ENCODE measurements around the gene PRKCSH.
A peak's percentile ranks its signal among the peaks of the same experiment; 100 is the strongest.
"Not testable (repeated sequence)": the region's sequence is repeated elsewhere in the genome, so short reads cannot be mapped to it uniquely, and the experiment has no call there.

Gene PRKCSH

DNA sequence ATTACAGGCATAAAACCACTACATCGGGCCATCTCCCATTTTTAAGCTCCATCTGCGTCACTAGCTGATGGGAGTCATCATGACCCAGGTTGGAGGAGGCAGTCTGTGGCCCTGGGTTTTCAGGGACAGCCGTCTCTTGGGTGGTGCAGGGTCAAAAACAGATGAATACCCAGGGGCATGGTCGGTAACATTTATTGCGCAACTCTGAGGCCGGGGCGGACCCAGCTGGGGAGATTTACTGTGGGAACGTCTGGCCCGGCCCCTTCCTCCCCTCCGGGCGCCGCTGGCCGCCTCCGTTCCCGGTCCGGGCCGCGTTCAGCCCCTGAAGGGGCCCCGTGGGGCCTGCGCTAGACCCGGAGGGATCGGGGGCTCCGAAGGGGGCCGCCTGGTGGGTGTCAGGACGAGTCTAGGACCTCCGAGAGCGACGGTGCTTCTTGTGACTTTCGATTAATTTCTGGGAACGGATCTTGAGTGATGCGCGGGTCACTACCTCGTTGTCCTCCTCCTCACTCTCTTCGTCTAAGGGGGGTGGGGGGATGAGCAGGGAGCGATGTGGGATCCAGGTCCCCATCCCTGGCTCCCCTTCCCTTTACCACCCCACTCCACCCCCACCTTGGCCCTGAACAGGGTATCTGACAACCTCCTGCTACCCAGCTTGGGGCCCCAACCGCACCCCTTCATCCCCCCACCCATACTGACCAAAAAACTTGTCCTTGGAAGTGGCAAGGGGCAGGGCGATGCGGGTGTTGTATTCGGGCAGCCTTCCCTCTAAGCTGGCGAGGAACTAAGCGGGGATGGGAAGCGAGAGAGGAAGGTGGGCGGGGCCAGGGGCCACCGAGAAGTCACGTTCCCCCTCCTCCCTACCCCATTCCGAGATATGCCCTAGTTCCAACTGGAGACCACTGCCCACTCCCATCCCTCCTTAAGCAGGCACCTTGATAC is 14.7 kb upstream of the PRKCSH start:
- DNase-seq = peak; percentile 50

DNA sequence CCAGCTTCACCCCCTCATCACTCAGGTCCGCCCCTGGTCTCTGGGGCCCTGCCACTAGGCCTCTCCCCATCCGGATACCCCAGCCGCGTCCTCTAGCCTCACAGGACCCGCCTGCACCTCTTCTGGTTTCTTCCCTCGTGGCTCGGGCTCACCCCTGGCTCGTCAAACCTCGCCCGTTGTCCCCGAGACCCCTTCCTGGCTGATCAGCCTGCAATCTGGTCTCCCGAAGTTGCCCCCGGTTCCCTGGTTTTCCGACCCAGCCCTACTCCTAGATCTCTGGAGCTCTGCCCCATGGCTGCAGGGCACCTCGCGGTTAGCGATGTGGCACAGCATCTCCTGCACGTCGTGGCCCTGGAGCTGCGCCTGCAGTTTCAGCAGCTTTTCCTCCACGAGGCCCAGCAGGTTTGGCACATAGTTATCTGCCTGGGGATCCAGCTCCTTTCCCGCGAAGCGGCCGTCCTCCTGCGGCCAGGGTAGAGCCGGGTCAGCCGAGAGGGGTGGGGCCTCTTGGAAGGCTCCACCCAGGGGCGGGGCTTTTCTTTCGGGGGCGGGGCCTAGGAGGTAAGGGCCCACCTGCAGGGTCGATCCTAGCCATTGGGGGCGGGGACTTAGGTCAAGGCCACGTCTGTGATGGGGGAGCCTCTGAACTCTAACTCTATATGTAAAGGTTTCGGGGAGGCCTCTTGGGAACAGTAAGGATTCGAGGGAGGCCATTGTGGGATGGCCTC is 13.9 kb upstream of the PRKCSH start:
- DNase-seq = no peak

DNA sequence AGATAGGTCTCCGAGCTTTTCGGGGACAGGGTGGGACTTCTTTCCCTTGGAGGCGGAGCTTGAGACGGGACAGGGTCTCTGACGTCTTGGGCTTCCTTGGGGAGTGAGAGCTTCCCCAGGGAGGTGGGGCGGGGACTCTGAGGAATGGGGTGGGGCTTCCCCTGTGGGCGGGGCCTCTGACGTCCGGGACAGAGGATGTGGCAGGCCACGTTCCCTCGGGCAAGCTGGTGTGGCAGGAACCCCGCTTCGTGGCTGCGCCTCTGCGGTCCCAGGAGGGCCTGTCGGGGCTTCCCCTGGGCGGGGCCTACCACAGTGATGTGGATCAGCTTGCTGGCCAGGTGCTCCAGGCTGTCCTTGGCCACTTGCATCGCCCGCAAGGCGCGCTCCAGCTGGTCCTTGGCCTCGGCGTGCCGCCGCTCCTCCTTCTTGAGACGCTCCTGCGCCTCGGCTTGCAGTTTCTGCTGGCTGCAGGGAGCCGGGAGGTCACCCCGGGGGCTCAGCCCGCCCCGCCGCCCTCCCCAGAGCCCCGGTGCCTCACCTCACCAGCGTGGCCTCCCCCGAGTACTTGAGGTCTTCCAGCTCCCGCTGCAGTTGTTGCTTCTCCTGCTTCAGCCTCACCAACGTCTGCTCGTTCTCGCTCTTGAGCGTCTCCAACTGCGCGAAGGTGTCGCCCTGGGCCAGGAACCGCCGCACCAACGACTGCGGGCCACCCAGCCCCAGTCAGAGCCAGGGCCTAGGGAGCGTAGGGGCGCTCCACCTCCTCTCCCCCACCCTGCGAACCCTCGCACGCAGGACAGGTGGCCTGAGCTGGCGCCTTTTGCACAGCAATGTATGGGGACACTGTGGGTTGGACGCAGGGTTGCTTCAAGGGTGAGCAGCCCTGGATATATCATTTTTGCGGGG is 13.0 kb upstream of the PRKCSH start:
- DNase-seq = no peak

DNA sequence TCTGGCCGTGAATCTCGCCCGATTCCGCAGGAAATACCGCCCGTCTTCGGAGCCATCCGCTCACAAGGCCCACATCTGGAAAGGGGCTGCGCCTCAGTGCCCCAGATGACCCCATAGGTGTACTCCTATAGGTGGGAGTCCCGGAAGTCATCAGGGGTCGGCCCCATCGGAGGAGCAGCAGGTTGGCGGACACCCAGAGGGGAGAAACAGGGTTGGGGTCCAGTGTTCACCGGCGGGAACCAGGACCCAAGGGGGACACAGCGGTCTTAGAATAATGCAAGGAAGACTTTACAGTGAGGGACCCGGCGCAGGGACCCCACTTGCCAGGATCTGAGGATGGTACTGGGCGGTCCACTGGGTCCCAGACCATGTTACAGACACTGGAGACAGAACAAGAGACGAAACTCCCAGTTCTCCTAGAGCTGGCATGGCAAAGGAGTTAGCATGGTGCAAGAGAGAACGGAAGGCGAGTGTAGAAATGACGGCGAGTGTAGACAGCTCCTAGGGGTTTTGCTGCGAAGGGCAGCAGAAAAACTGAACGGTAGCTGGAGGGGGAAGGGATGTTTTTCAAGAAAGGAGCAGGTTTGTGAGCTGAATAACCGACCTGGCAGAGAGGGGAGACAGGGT is 12.2 kb upstream of the PRKCSH start:
- DNase-seq = no peak

DNA sequence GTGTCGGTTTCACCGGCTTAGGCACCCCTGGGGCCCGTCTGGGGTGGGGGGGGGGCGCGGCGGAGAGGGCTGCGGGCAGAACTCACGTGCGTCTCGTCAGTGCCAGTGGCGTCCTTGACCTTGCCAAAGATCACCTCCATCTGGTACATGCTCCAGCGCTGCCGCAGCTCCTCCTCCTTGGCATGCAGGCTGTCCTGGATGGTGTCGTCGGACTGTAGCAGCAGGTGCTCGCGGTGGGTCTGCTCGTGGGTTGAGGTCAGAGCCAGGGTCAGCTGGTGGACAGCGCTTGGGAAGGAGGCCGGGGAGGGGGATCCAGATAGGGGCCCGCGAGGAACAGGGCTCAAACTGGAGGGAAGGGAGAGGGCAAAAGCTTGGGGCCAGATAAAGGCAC is 11.6 kb upstream of the PRKCSH start:
- no peak for DNase-seq

DNA sequence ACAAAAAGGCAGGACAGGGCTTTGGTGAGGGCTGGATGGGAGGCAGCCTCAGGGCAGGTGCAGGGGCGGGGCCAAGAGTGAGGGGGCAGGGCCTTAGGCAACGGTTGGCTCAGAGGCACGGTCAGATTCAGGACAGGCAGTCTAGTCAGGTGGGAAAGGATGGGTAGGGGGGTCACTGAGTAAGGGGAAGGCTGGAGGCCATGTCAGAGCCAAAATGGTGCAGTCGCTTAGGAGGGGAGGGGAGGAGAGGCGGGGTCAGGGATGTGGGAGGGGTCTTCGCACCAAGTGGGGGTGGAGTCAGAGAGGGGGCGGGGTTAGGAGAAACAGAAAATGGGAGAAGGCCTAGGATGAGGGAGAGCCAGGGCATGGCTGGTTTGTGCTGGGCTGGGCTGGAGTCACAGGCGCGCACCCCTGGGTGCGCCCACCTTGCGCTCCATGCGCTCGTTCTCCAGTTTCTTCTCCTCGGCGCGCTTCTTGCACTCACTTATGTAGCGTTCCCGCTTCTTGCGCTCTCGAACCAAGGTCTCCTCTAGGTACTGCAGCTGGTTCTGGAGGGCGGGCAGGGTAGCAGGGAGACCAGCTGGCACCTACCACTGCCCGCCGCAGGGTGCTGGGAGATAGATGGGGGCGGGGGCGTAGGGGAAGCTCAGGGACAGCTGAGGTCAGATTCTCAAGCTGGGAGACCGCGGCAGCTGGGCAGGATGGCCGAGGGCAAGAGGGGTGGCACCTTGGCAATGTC is 9.5 kb upstream of the PRKCSH start:
- DNase-seq = no peak

DNA sequence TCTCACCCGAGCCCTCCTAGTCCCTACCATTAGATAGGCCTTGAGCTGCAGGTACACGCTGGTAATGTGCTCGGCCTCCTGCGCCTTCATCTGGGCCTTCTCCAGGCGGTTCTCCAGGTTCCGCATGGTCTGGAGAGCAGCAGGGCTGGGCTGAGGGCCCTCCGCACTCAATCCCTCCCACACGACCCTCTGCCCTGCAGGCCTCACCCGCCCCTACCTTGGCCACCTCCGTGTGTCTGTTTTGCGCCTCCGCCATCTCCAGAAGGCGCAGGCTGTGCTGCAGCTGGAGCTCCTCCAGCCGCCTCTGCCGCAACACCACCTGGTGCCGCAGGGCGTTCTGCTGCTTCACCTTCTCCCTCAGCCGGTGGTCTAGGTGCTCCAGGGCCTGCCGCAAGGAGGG is 8.8 kb upstream of the PRKCSH start:
- DNase-seq = no peak

DNA sequence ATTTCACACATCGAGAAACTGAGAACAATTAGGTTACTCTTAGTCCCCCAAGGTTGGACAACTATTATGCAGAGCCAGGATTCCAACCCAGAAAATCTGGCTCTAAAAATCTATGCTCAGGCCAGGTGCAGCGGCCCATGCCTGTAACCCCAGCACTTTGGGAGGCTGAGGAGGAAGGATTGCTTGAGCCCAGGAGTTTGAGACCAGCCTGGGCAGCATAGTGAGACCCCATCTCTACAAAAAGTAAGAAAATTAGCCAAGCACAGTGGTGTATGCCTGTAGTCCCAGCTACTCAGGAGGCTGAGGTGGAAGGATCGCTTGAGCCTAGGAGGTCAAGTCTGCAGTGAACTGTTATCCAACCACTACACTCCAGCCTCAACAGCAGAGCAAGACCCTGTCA is 1.9 kb upstream of the PRKCSH start:
- DNase-seq = not testable (repeated sequence)

DNA sequence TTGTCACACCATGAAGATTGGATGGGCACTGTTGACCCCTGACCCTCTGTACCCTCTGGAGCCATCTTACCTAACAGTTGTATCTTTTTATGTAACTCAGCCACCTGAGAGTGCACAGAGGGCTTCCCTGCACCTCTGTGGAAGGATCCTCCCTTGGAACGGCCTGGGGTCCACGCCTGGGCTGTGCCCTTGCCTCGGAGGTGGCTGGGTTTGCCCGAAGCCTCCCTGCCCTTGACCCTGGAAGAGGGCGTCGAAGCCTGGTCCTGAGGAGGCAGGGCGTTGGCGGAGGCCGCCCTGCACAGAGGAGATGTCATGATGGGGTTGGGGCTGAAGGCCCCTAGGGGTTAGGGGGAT is 755 bp upstream of the PRKCSH start:
- no peak for DNase-seq

DNA sequence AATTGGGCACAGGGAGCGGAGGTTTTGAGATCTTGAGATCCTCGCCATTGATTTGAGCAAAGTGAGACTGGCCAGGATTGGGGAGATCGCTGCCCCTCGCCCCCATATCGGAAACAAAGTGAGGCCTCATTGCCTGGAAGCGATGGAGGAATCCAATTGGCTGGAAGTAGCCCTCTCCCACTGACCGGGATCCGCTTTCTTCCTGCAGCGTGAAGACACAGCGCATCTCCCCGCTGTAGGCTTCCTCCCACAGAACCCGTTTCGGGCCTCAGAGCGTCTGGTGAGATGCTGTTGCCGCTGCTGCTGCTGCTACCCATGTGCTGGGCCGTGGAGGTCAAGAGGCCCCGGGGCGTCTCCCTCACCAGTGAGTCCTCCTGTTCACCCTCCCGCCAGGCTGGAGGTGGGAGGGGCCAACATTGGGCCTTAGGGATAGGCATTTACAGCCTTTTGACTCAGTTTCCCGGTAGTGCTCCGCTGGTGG is 438 bp downstream of the PRKCSH start:
- no peak for DNase-seq

DNA sequence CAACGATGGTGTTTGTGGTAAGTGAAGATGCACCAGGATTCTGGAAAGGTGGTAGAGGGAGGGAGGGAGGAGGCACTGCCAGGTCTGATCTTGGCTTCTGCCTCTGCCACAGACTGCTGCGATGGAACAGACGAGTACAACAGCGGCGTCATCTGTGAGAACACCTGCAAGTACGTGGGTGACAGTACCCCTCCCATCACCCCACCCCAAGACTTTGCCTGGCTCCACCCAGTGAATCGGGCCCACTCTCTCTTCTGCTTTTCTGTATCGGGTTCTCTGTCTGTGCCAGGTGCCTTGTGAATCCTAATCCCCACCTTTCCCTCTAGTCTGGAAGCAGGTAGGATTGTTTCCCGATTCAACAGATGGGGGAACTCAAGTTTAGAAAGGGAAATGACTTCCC is 2.5 kb downstream of the PRKCSH start:
- DNase-seq = no peak

DNA sequence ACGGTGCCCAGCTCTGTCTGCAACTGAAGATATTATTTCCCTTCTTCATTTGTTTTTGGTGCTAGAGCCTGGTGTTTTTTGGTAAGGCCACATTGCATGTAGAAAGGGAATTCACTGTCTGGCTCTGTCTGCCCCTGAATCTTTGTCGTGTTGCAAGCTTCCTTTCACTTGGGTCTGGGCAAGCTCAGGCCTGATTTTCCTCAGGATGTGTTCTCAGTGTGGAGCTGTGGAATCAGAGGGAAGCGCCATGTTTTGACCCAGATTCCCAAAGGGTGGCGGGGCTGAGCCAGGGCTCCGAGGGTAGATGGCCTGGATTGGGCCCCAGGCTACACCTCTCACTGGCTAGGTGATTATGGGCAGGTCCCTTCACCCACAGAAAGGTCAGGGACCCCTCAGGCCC is 8.6 kb downstream of the PRKCSH start:
- DNase-seq = no peak

DNA sequence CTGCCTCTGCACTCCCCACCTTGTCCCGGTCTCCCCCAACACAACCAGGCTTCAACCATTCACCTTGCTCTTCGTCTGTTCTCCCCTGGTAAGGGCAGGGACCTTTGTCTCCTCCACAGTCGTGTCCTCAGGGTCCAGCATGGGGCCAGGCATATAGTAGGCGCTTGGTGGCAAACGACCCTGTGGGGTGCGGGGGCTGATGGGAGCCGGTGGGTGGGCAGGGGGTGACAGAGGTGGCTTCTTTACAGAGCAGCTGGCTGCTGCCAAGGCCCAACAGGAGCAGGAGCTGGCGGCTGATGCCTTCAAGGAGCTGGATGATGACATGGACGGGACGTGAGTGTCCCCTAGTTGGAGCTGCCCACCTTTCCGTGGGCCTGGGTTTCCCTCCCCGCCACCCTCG is 9.7 kb downstream of the PRKCSH start:
- DNase-seq = no peak

DNA sequence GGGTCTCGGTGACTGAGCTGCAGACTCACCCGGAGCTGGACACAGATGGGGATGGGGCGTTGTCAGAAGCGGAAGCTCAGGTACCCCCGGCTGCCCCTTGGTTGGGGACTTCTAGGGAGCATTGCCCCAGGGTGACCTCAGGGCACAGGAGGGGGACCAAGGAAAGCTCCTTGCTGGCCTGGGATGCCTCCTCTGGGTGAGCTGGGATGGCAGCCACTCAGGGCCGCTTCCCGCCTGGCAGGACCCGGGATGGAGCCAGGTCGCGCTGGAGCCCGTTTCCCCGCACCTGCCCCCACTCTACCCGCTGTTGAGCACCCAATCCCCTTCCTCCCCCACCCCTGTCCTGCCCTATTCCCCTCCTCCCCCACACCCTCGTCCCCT is 10.8 kb downstream of the PRKCSH start:
- DNase-seq = no peak

DNA sequence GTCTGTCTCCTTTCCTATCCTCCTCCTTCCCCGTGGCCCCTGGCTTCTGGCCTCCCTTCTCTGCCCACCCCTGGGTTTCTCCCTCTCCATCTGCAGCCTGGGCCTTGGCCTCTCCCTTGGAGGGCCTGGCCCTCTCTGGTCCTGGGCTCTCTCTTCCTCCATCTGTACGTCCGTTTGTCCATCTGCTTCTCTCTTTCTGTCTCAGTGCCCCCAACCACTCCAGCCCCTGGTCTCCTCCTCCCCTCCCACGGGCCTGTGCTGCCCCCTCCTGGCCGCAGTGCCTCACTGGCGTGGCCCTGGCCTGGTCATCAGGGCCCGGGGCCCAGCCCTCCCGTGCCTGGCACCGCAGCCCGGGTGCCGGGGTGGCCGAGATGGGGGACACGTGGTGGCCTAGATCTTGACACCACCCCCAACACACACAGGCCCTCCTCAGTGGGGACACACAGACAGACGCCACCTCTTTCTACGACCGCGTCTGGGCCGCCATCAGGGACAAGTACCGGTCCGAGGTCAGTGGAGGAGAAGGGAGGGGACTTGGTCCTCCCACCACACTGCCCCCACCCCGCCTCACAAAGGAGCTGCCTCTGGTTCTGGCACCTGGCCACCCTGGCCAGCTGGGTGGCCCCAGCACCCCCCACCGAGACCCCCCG is 11.3 kb downstream of the PRKCSH start:
- no peak for DNase-seq

DNA sequence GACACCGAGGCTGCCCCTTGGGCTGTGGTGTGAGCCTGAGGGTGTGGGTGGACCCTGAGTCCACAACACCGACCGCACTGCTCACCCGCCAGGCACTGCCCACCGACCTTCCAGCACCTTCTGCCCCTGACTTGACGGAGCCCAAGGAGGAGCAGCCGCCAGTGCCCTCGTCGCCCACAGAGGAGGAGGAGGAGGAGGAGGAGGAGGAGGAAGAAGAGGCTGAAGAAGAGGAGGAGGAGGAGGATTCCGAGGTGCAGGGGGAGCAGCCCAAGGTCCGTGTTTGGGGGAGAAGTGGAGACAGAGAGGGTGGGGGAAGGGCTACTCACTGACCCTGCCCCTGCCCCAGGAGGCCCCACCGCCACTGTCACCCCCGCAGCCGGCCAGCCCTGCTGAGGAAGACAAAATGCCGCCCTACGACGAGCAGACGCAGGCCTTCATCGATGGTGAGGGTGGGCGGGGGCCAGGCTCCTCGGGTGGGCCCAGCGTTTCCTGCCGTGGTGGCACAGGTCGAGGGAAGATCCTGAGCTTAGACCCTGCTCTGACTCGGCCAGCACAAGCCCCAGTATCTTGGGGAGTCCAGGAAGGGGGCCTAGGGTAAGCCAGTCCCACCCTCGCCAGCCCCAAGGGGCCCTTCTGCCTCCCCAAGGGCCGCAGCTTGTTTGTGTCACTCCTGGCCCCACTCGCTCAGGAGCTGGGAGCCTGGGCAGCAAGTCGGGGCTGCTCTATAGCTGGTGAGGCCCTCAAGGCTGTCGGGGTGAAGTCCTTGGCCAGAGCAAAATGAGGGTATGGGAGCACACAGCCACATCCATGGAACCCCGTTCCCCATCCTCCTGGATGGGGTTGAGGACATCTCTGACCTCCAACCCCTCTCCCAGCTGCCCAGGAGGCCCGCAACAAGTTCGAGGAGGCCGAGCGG is 12.2 kb downstream of the PRKCSH start:
- no peak for DNase-seq

DNA sequence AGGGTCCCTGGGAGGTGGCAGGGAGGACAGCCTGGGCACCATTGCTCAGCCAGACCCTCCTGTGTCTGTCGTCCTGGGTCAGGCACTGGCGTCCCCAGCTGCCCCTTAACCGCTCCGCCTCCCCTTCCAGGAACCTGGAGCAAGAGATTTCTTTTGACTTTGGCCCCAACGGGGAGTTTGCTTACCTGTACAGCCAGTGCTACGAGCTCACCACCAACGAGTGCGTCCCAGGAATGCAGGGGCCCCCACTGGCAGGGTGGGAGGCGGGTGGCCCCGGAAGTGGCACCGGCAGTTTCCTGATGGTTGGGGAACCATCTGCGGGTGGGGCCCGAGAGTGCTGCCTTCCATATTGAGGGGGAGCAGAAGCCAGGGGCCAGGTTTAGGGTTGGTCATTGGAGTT is 13.0 kb downstream of the PRKCSH start:
- DNase-seq = no peak

DNA sequence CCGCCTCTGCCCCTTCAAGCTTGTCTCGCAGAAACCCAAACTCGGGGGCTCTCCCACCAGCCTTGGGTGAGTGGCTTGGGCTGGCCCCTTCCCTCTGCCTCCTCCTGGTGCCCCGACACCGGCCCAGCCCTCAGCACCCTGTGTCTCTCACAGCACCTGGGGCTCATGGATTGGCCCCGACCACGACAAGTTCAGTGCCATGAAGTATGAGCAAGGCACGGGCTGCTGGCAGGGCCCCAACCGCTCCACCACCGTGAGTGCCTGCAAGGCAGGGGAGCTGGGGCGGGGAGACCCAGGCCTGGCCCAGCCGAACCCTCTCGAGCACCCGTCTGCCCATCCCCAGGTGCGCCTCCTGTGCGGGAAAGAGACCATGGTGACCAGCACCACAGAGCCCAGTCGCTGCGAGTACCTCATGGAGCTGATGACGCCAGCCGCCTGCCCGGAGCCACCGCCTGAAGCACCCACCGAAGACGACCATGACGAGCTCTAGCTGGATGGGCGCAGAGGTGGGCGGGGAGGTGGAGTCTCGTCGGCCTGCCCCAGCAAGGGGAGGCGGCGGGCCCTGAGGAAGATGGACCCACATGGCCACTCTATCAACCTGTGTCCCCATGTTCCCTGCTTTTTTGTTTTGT is 13.6 kb downstream of the PRKCSH start:
- DNase-seq = no peak

DNA sequence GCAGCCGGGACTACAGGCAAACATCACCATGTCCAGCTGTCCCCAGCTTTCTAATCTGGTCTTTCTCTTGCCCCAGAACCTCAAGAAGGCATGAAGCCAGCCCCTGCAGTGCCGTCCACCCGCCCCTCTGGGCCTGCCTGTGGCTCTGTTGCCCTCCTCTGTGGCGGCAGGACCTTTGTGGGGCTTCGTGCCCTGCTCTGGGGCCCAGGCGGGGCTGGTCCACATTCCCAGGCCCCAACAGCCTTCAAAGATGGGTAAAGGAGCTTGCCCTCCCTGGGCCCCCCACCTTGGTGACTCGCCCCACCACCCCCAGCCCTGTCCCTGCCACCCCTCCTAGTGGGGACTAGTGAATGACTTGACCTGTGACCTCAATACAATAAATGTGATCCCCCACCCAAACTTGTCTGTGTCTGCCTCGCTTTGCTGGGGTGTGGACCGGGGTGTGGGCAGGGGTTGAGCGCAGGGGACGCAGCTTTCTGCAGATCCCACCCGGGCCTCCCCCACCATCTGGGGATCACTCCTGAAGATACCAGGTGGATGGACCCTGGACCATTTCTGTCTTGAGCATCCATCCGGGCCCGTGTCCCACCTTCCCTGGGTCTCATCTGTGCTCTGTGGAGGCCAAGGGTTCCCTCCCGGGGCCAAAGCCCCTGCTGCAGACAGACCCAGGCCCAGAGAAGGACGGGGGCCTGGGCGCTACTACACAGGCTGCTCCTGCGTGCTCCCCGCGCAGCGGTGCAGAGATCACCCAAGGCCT is 15.3 kb downstream of the PRKCSH start:
- DNase-seq = no peak
